GM18505 (cell line): ENCODE measurements around the gene KDM4B.
"Not testable (repeated sequence)": the region's sequence is repeated elsewhere in the genome, so short reads cannot be mapped to it uniquely, and the experiment has no call there.

ENCODE experiments used
- ATAC-seq: cut with Tn5 transposase; IDR thresholded peaks from one replicate; pipeline ENCODE4 v1.9.1; 2021; ENCODE audit not compliant: unreplicated experiment
- POLR2A ChIP-seq: IDR thresholded peaks from 4 replicates; pipeline ENCODE4 v1.6.1; 2011; ENCODE audit warnings: borderline replicate concordance; ENCODE audit not compliant: insufficient read depth, insufficient read length; ENCODE audit errors: extremely low read depth

KDM4B gene

GRCh38 chr19:5154799-5155426 lies 186.0 kb downstream of the KDM4B start:
- no peak for ATAC-seq

GRCh38 chr19:5155586-5156210 lies 186.8 kb downstream of the KDM4B start:
- ATAC-seq: no peak
- no peak for TF ChIP-seq POLR2A

More at GRCh38 chr19:5154799-5155426, 186.0 kb downstream of the KDM4B start:
- TF ChIP-seq POLR2A: no peak

GRCh38 chr19:5156231-5156986 lies 187.5 kb downstream of the KDM4B start:
- no peak for ATAC-seq
- no peak for TF ChIP-seq POLR2A

GRCh38 chr19:5157186-5157585 lies 188.3 kb downstream of the KDM4B start:
- no peak for TF ChIP-seq POLR2A

GRCh38 chr19:5158549-5159134 lies 189.7 kb downstream of the KDM4B start:
- not testable (repeated sequence) for ATAC-seq

More at GRCh38 chr19:5157186-5157585, 188.3 kb downstream of the KDM4B start:
- no peak for ATAC-seq

- ATAC-seq: not testable (repeated sequence)
These were observed 191.4 kb downstream of the KDM4B start for GRCh38 chr19:5160158-5160795.

GRCh38 chr19:5164845-5165696 lies 196.2 kb downstream of the KDM4B start:
- ATAC-seq: not testable (repeated sequence)

- ATAC-seq: no peak
- TF ChIP-seq POLR2A: no peak
These were observed 196.7 kb downstream of the KDM4B start for GRCh38 chr19:5165697-5166019.

GRCh38 chr19:5166262-5166661 lies 197.3 kb downstream of the KDM4B start:
- ATAC-seq: no peak
- no peak for TF ChIP-seq POLR2A

GRCh38 chr19:5170329-5170745 lies 201.4 kb downstream of the KDM4B start:
- ATAC-seq: no peak
- TF ChIP-seq POLR2A: no peak

- ATAC-seq: no peak
- no peak for TF ChIP-seq POLR2A
These were observed 202.8 kb downstream of the KDM4B start for GRCh38 chr19:5171711-5172110.

- ATAC-seq: no peak
- TF ChIP-seq POLR2A: no peak
These were observed 204.1 kb downstream of the KDM4B start for GRCh38 chr19:5172859-5173630.

- ATAC-seq: no peak
These were observed 205.1 kb downstream of the KDM4B start for GRCh38 chr19:5173993-5174392.

More at GRCh38 chr19:5173993-5174392, 205.1 kb downstream of the KDM4B start:
- TF ChIP-seq POLR2A: no peak
